SK-N-SH (cell line): Measurements from ENCODE around the gene EFHC1. TPM values are rescaled to one million over a fixed set of nuclear protein-coding genes. Genes with fewer than 3 reads are reported as not detected.

ENCODE experiments used
- CTCF ChIA-PET: fragments of 300-600, 350-600 bp; formaldehyde crosslinking; extraction: SDS; loops from one replicate; lab custom pipeline; 2021; lab: Yijun Ruan, JAX
- POLR2A ChIA-PET: fragments of 350-600 bp; sonication (Branson Sonifier 250); formaldehyde crosslinking; extraction: SDS; loops from one replicate; lab custom pipeline; 2020; ENCODE audit warnings: antibody characterized with exemption, inconsistent platforms; lab: Yijun Ruan, JAX
- DNase-seq: peaks from one replicate; pipeline ENCODE4 v3.0.0; 2012
- H2AFZ ChIP-seq: fragments of 200-600 bp; sonication (generic); 2 replicates; pipeline ENCODE4 v1.8.1; 2016; ENCODE audit warnings: antibody characterized with exemption, mild to moderate bottlenecking, low read depth
- H3F3A ChIP-seq: fragments of 200-600 bp; sonication (generic); replicated peaks from 2 replicates; pipeline ENCODE3; 2016; ENCODE audit warnings: antibody characterized with exemption, mild to moderate bottlenecking; ENCODE audit not compliant: insufficient read depth
- H3K27ac ChIP-seq, 2 experiments: fragments of 200-500 bp in 1 of 2; fragments of 200-600 bp in 1 of 2; sonication (Bioruptor generic) in 1 of 2; sonication (generic), shearing (Covaris generic) in 1 of 2; 2 replicates each; pipeline versions ENCODE4 v1.5.1 to v1.6.1; 2014 to 2016; ENCODE audit warnings: low read depth in 2 of 2, inconsistent platforms in 1 of 2, low read length in 1 of 2, mild to moderate bottlenecking in 1 of 2, mixed read lengths in 1 of 2
- H3K27me3 ChIP-seq: fragments of 200-600 bp; sonication (generic), shearing (Covaris generic); 2 replicates; pipeline ENCODE4 v1.6.1; 2016; ENCODE audit warnings: mixed run types; ENCODE audit not compliant: insufficient read depth
- H3K36me3 ChIP-seq, 2 experiments: fragments of 200-500 bp in 1 of 2; fragments of 200-600 bp in 1 of 2; sonication (Bioruptor generic) in 1 of 2; sonication (generic) in 1 of 2; replicated peaks in 1 of 2; 2 replicates each; pipeline versions ENCODE3 to v1.5.1; 2014 to 2016; ENCODE audit warnings: low read length in 1 of 2, mild to moderate bottlenecking in 1 of 2; ENCODE audit not compliant: insufficient read depth in 2 of 2, control insufficient read depth in 1 of 2
- H3K4me1 ChIP-seq, 2 experiments: fragments of 200-500 bp in 1 of 2; fragments of 200-600 bp in 1 of 2; sonication (Bioruptor generic) in 1 of 2; sonication (generic), shearing (Covaris generic) in 1 of 2; 2 replicates each; pipeline versions ENCODE4 v1.5.1 to v1.6.1; 2014 to 2016; ENCODE audit warnings: low read depth in 1 of 2, low read length in 1 of 2, mixed run types in 1 of 2; ENCODE audit not compliant: insufficient read depth in 2 of 2, control insufficient read depth in 1 of 2
- H3K4me2 ChIP-seq: fragments of 200-600 bp; sonication (generic), shearing (Covaris generic); 2 replicates; pipeline ENCODE4 v1.6.1; 2017; ENCODE audit warnings: mixed run types
- H3K4me3 ChIP-seq, 2 experiments: fragments of 200-500 bp in 1 of 2; fragments of 200-600 bp in 1 of 2; sonication (Bioruptor generic) in 1 of 2; sonication (generic), shearing (Covaris generic) in 1 of 2; 2 replicates each; pipeline versions ENCODE4 v1.5.1 to v1.8.1; 2014 to 2016; ENCODE audit warnings: low read depth in 2 of 2, inconsistent platforms in 1 of 2, low read length in 1 of 2, mild to moderate bottlenecking in 1 of 2, mixed read lengths in 1 of 2, moderate library complexity in 1 of 2
- H3K79me2 ChIP-seq: fragments of 200-600 bp; sonication (generic); 2 replicates; pipeline ENCODE4 v1.8.1; 2017; ENCODE audit warnings: mild to moderate bottlenecking; ENCODE audit not compliant: insufficient read depth
- H3K9ac ChIP-seq: fragments of 200-600 bp; sonication (generic); 2 replicates; pipeline ENCODE4 v1.6.1; 2017; ENCODE audit warnings: mixed run types
- H3K9me2 ChIP-seq: fragments of 200-600 bp; sonication (generic); 2 replicates; pipeline ENCODE4 v1.6.1; 2017; ENCODE audit warnings: mixed run types
- H3K9me3 ChIP-seq: fragments of 200-600 bp; sonication (generic); 2 replicates; pipeline ENCODE4 v1.6.1; 2017; ENCODE audit warnings: mixed run types, mild to moderate bottlenecking, moderate library complexity
- H4K20me1 ChIP-seq: fragments of 200-600 bp; sonication (generic); 2 replicates; pipeline ENCODE4 v1.6.1; 2017; ENCODE audit warnings: mild to moderate bottlenecking, mixed run types; ENCODE audit not compliant: insufficient read depth
- EP300 ChIP-seq, 2 experiments: IDR thresholded peaks; 2 replicates each; pipeline versions ENCODE4 v1.4.0 to v1.6.1; 2012; ENCODE audit warnings: borderline replicate concordance in 1 of 2, low read depth in 1 of 2, low read length in 1 of 2
- NFIC ChIP-seq: IDR thresholded peaks from 2 replicates; pipeline ENCODE4 v1.4.0; 2012; ENCODE audit warnings: borderline replicate concordance
- POLR2AphosphoS5 ChIP-seq: IDR thresholded peaks from 2 replicates; pipeline ENCODE4 v1.6.1; 2012; ENCODE audit warnings: low read depth, low read length
- RCOR1 ChIP-seq: fragments of 150-350 bp; IDR thresholded peaks from 2 replicates; pipeline ENCODE4 v1.6.1; 2017; ENCODE audit warnings: antibody characterized with exemption, low read length
- SIN3A ChIP-seq: IDR thresholded peaks from 2 replicates; pipeline ENCODE4 v1.6.1; 2012; ENCODE audit warnings: low read depth, mild to moderate bottlenecking, low read length, moderate library complexity, borderline replicate concordance
- SMC3 ChIP-seq: IDR thresholded peaks from 2 replicates; pipeline ENCODE4 v1.6.1; 2012; ENCODE audit warnings: low read depth, low read length, improper control_type of control experiment
- TAF1 ChIP-seq: IDR thresholded peaks from 2 replicates; pipeline ENCODE4 v1.6.1; 2012; ENCODE audit warnings: low read depth, mild to moderate bottlenecking, low read length, moderate library complexity, borderline replicate concordance
- TCF12 ChIP-seq: IDR thresholded peaks from 2 replicates; pipeline ENCODE4 v1.4.0; 2012
- TEAD4 ChIP-seq: IDR thresholded peaks from 2 replicates; pipeline ENCODE4 v1.4.0; 2012; ENCODE audit warnings: mild to moderate bottlenecking, borderline replicate concordance; ENCODE audit not compliant: insufficient read depth
- YY1 ChIP-seq: IDR thresholded peaks from 2 replicates; pipeline ENCODE4 v1.4.0; 2012; ENCODE audit warnings: low read depth, mild to moderate bottlenecking
- WGBS: methylation state at CpG from one replicate; pipeline ENCODE4 v1.1.6; 2017; ENCODE audit warnings: low lambda C conversion rate; 5-methylcytosine and 5-hydroxymethylcytosine counted together
- polyA plus RNA-seq, 3 experiments: library from polyadenylated mRNA; depleted of rRNA; stranded (reverse); fragments of >200 nt; gene quantifications; 2 replicates each; pipeline ENCODE4 v1.2.3, GENCODE V29; 2012
- TF ChIP-seq, protein P1 (sequence below): fragments of 150-350 bp; IDR thresholded peaks from 2 replicates; pipeline ENCODE4 v1.6.1; 2016; ENCODE audit warnings: mild to moderate bottlenecking, low read depth, low read length
- TF ChIP-seq, protein P2 (sequence below): IDR thresholded peaks from 2 replicates; pipeline ENCODE4 v1.4.0; 2012; ENCODE audit warnings: low read depth, borderline replicate concordance
- TF ChIP-seq, protein P3 (sequence below): IDR thresholded peaks from 2 replicates; pipeline ENCODE4 v1.4.0; 2012; ENCODE audit warnings: low read depth
- TF ChIP-seq, protein P4 (sequence below): IDR thresholded peaks from 2 replicates; pipeline ENCODE4 v1.6.1; 2012; ENCODE audit warnings: mild to moderate bottlenecking, low read depth, low read length, moderate library complexity

EFHC1 gene
- polyA plus RNA-seq, 1 of the 3 experiments (the other 2 are of a cell fraction): 39.4 TPM

DNA sequence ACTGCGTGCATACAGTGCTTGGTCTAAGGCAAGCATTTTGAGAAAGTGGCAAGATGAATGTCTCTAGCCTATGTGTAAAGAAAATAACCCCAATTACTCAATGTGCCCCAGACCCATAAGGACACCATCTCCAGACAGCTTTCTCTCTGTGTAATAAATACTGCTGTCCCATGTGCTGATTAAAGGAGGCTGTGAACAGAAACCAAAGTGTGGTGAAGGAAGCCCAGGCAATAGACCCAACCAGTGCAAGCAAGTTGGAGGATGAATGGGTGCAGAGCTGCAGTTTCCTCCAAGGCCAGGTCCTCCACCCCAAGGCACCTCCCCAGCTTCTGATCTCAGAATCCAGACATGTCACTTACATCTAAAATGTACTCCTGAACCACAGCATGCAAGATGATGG, 96.1 kb downstream of the EFHC1 start:
- Histone ChIP-seq H3K27ac (peak overlapping the region in 1 of 2 experiments; percentile 97; a peak in 2 of 4 replicates), H3K36me3 (peaks cover 42 to 54% of the 10 kb centered on the region in 2 experiments)

DNA sequence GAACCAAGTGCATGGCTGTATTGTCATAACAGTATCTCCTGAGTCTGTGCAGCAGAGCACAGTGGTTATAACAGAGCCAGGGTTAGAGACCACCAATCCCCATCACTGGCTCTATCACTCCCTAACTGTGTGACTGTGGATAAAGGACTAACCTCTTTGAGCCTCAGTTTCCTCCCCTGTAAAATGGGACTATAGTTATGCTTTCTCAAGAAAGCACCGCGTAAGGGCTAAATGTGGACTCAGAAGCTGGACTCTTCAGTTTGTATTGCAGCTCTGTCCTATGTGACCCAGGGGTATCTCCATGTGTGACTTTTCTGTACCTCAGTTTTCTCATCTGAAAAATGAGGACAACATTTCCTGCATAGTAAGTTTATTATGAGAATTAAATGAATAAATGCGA, 96.8 kb downstream of the EFHC1 start:
- 96% methylated on average over 3 of the region's 3 CpGs for WGBS
- TF ChIP-seq TCF12 (no peak), SMC3 (no peak), RCOR1 (no peak), TEAD4 (no peak), TAF1 (no peak), POLR2AphosphoS5 (no peak), NFIC (no peak), EP300 (IDR thresholded peaks at IDR 0.05; ENCODE audit: borderline replicate concordance in 1 of 2, low read depth in 1 of 2, low read length in 1 of 2) (no peak), YY1 (no peak)
- TF ChIP-seq, protein P1, sequence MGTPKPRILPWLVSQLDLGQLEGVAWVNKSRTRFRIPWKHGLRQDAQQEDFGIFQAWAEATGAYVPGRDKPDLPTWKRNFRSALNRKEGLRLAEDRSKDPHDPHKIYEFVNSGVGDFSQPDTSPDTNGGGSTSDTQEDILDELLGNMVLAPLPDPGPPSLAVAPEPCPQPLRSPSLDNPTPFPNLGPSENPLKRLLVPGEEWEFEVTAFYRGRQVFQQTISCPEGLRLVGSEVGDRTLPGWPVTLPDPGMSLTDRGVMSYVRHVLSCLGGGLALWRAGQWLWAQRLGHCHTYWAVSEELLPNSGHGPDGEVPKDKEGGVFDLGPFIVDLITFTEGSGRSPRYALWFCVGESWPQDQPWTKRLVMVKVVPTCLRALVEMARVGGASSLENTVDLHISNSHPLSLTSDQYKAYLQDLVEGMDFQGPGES: no peak
- TF ChIP-seq, protein P2, sequence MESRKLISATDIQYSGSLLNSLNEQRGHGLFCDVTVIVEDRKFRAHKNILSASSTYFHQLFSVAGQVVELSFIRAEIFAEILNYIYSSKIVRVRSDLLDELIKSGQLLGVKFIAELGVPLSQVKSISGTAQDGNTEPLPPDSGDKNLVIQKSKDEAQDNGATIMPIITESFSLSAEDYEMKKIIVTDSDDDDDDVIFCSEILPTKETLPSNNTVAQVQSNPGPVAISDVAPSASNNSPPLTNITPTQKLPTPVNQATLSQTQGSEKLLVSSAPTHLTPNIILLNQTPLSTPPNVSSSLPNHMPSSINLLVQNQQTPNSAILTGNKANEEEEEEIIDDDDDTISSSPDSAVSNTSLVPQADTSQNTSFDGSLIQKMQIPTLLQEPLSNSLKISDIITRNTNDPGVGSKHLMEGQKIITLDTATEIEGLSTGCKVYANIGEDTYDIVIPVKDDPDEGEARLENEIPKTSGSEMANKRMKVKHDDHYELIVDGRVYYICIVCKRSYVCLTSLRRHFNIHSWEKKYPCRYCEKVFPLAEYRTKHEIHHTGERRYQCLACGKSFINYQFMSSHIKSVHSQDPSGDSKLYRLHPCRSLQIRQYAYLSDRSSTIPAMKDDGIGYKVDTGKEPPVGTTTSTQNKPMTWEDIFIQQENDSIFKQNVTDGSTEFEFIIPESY: no peak
- TF ChIP-seq, protein P3, sequence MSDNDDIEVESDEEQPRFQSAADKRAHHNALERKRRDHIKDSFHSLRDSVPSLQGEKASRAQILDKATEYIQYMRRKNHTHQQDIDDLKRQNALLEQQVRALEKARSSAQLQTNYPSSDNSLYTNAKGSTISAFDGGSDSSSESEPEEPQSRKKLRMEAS: no peak
- TF ChIP-seq, protein P4, sequence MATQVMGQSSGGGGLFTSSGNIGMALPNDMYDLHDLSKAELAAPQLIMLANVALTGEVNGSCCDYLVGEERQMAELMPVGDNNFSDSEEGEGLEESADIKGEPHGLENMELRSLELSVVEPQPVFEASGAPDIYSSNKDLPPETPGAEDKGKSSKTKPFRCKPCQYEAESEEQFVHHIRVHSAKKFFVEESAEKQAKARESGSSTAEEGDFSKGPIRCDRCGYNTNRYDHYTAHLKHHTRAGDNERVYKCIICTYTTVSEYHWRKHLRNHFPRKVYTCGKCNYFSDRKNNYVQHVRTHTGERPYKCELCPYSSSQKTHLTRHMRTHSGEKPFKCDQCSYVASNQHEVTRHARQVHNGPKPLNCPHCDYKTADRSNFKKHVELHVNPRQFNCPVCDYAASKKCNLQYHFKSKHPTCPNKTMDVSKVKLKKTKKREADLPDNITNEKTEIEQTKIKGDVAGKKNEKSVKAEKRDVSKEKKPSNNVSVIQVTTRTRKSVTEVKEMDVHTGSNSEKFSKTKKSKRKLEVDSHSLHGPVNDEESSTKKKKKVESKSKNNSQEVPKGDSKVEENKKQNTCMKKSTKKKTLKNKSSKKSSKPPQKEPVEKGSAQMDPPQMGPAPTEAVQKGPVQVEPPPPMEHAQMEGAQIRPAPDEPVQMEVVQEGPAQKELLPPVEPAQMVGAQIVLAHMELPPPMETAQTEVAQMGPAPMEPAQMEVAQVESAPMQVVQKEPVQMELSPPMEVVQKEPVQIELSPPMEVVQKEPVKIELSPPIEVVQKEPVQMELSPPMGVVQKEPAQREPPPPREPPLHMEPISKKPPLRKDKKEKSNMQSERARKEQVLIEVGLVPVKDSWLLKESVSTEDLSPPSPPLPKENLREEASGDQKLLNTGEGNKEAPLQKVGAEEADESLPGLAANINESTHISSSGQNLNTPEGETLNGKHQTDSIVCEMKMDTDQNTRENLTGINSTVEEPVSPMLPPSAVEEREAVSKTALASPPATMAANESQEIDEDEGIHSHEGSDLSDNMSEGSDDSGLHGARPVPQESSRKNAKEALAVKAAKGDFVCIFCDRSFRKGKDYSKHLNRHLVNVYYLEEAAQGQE: no peak

More for the DNA sequence above, 96.1 kb downstream of the EFHC1 start:
- Histone ChIP-seq H3K9me3 (no peaks in the 10 kb centered on the region), H3K4me2 (no peak overlapping the region), H3F3A (peaks cover 32% of the 10 kb centered on the region), H2AFZ (no peak overlapping the region), H3K79me2 (peaks cover 52% of the 10 kb centered on the region), H4K20me1 (no peaks in the 10 kb centered on the region), H3K27me3 (no peaks in the 10 kb centered on the region), H3K9ac (no peak overlapping the region), H3K4me3 (no peak overlapping the region), H3K9me2 (no peaks in the 10 kb centered on the region), H3K4me1 (peaks cover 45 to 46% of the 10 kb centered on the region in 2 experiments)
- 100% methylated on average over 1 of the region's 1 CpG for WGBS
- ChIA-PET POLR2A (interaction anchor here (1.0 kb wide), 1 partner anchor 23 kb away, joined by 3 read pairs; no protein-coding TSS in a partner anchor), CTCF (interaction anchor here (1.0 to 1.1 kb wide), 2 partner anchors 10 to 136 kb away, joined by 3 to 4 read pairs; no protein-coding TSS in a partner anchor)
- TF ChIP-seq SIN3A: no peak
- TF ChIP-seq, protein P4: peak; percentile 82
- DNase-seq: no peak

More for the DNA sequence above, 96.8 kb downstream of the EFHC1 start:
- no peaks in the 10 kb centered on the region for H4K20me1 ChIP-seq
- H3F3A ChIP-seq: peaks cover 34% of the 10 kb centered on the region
- no peak overlapping the region for H2AFZ ChIP-seq
- no peaks in the 10 kb centered on the region for H3K27me3 ChIP-seq
- H3K36me3 ChIP-seq: peaks cover 42 to 51% of the 10 kb centered on the region in 2 experiments
- H3K4me2 ChIP-seq: peak overlapping the region; percentile 77; the same call in 1 of the 2 replicates
- no peak overlapping the region for H3K4me3 ChIP-seq
- H3K9me3 ChIP-seq: no peaks in the 10 kb centered on the region
- no peaks in the 10 kb centered on the region for H3K9me2 ChIP-seq
- CTCF ChIA-PET: no interaction called here
- H3K9ac ChIP-seq: no peak overlapping the region
- peaks cover 55% of the 10 kb centered on the region for H3K79me2 ChIP-seq
- H3K27ac ChIP-seq: peak overlapping the region; percentile 97 to 98
- POLR2A ChIA-PET: no interaction called here
- DNase-seq: no peak
- H3K4me1 ChIP-seq: peaks cover 43% of the 10 kb centered on the region in 2 experiments
